Cardiac fibroblast (primary cell): Measurements from ENCODE around the gene MTHFSD.

Experiments used
- DNase-seq, 2 donors: peaks; one replicate each; pipeline versions ENCODE4 v3.0.0 to v3.0.0-alpha.2; 2010; ENCODE audit warnings: low read depth in 2 of 2
- H3K4me3 ChIP-seq, 2 donors: replicated peaks in 1 of 2; 1 replicate in 1 of 2; 2 replicates in 1 of 2; pipeline ENCODE4 v1.5.1; 2011; ENCODE audit warnings: low read depth in 2 of 2, low read length in 2 of 2, mild to moderate bottlenecking in 2 of 2, moderate library complexity in 1 of 2
- TF ChIP-seq, protein P1 (sequence below): IDR thresholded peaks from one replicate; pipeline ENCODE4 v1.5.1; 2011; ENCODE audit warnings: low read depth, mild to moderate bottlenecking, low read length, inconsistent platforms

Gene MTHFSD

DNA sequence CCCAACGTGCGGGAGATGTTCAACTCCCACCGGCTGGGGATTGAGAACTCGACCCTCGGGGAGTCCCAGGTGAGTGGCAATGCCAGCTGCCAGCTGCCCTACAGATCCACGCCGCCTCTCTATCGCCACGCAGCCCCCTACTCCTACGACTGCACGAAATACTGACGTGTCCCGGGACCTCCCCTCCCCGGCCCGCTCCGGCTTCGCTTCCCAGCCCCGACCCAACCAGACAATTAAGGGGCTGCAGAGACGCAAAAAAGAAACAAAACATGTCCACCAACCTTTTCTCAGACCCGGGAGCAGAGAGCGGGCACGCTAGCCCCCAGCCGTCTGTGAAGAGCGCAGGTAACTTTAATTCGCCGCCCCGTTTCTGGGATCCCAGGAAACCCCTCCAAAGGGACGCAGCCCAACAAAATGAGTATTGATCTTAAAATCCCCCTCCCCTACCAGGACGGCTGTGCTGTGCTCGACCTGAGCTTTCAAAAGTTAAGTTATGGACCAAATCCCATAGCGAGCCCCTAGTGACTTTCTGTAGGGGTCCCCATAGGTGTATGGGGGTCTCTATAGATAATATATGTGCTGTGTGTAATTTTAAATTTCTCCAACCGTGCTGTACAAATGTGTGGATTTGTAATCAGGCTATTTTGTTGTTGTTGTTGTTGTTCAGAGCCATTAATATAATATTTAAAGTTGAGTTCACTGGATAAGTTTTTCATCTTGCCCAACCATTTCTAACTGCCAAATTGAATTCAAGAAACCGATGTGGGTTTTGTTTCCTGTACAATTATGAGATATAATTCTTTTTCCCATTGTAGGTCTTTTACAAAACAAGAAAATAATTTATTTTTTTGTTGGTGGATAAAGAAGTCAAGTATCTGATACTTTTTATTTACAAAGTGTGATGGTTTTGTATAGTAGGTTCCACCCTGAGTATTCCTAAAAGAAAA is 13.9 kb upstream of the MTHFSD start:
- peak overlapping the region; percentile 66 to 87 for H3K4me3 ChIP-seq
- TF ChIP-seq, protein P1, sequence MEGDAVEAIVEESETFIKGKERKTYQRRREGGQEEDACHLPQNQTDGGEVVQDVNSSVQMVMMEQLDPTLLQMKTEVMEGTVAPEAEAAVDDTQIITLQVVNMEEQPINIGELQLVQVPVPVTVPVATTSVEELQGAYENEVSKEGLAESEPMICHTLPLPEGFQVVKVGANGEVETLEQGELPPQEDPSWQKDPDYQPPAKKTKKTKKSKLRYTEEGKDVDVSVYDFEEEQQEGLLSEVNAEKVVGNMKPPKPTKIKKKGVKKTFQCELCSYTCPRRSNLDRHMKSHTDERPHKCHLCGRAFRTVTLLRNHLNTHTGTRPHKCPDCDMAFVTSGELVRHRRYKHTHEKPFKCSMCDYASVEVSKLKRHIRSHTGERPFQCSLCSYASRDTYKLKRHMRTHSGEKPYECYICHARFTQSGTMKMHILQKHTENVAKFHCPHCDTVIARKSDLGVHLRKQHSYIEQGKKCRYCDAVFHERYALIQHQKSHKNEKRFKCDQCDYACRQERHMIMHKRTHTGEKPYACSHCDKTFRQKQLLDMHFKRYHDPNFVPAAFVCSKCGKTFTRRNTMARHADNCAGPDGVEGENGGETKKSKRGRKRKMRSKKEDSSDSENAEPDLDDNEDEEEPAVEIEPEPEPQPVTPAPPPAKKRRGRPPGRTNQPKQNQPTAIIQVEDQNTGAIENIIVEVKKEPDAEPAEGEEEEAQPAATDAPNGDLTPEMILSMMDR = no peak
- peak in 1 of 2 donors; percentile 18 for DNase-seq

GRCh38 chr16:86567701-86568581 is 12.9 kb upstream of the MTHFSD start:
- peak overlapping the region; percentile 74 to 87 for H3K4me3 ChIP-seq
- DNase-seq = peak; percentile 42 to 70
- TF ChIP-seq, protein P1 = no peak

- H3K4me3 ChIP-seq = peak overlapping the region; percentile 74 to 87
- TF ChIP-seq, protein P1 = no peak
- DNase-seq = peak; percentile 67 to 86
Observed at GRCh38 chr16:86566966-86567700, 12.1 kb upstream of the MTHFSD start.

DNA sequence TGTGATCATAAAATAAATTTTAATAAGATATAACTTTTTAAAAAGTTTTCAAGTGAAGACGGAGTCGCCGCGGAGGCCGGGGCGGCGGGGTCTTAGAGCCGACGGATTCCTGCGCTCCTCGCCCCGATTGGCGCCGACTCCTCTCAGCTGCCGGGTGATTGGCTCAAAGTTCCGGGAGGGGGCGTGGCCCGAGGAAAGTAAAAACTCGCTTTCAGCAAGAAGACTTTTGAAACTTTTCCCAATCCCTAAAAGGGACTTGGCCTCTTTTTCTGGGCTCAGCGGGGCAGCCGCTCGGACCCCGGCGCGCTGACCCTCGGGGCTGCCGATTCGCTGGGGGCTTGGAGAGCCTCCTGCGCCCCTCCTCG is 11.5 kb upstream of the MTHFSD start, which contains the start of gene FOXC2:
TSS of gene FOXC2 (plus strand) at position 229 of the 365 bp plus-strand sequence. CDS start 507 bp downstream, outside the sequence.
- TF ChIP-seq, protein P1 = no peak
- peak; percentile 96 to 98 for DNase-seq

DNA sequence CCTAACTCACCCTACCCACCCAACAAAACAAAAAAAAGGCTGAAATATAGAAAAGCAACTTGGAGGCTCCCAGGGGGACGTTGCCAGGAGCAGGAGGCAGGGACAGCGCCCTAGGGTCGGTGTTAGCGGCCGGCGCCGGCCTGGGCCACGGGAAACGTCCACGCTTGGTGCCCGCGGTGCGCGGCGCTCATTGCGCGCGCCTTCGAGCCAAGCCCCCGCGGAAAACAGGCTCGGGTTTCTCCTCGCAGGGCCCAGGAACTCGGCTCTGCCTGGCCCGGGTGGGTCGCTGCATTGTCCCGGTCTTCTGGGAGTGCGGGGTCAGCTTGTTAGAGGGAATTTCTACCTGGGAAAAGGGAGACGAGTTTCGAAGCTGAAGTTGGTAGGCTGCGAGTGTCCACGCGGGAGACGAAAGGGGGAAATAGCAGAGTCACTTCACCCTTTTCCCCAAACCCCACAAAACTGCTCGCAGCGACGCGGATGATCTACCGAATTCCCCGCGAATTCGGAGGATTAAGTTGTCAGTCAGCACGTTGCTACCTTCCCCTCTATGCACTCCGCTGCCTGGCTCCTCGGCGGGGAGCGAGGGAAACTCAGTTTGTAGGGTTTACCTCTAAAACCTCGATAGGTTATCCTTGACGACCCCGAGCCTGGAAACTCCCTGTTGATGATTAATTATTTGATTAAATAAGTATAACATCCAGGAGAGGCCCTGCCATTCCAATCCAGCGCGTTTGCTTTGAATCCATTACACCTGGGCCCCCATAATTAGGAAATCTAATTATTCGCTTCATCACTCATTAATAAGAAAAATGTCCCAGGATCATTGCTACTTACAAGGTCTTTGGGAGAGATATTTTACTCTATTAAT is 10.8 kb upstream of the MTHFSD start:
- peak in 1 of 2 donors; percentile 62 for DNase-seq
- TF ChIP-seq, protein P1 = no peak
- H3K4me3 ChIP-seq = peak overlapping the region in 1 of 2 donors; percentile 87

More for the DNA sequence above, 11.5 kb upstream of the MTHFSD start, which contains the start of gene FOXC2:
- H3K4me3 ChIP-seq = peak within 1 kb of the TSS; percentile 74 to 87
